HG02884 (cell line): ENCODE results near the gene KLHL14.

Experiments
- ATAC-seq: cut with Tn5 transposase; IDR thresholded peaks from one replicate; pipeline ENCODE4 v1.9.1; 2021; ENCODE audit warnings: mild to moderate bottlenecking, moderate library complexity; ENCODE audit not compliant: unreplicated experiment

Gene KLHL14

GRCh38 chr18:32770666-32771168 lies 2.1 kb downstream of the KLHL14 start:
- no peak for ATAC-seq

- no peak for ATAC-seq
Measured at GRCh38 chr18:32770054-32770665, 2.7 kb downstream of the KLHL14 start.

- ATAC-seq: no peak
Measured at GRCh38 chr18:32769586-32770053, 3.2 kb downstream of the KLHL14 start.

GRCh38 chr18:32769071-32769585 lies 3.7 kb downstream of the KLHL14 start:
- no peak for ATAC-seq

- ATAC-seq: no peak
Measured at GRCh38 chr18:32767400-32767799, 5.4 kb downstream of the KLHL14 start.

GRCh38 chr18:32764611-32765244 lies 8.1 kb downstream of the KLHL14 start:
- ATAC-seq: no peak

- no peak for ATAC-seq
Measured at GRCh38 chr18:32763293-32763692, 9.5 kb downstream of the KLHL14 start.

- no peak for ATAC-seq
Measured at GRCh38 chr18:32761231-32761630, 11.6 kb downstream of the KLHL14 start.

GRCh38 chr18:32760391-32760790 lies 12.4 kb downstream of the KLHL14 start:
- ATAC-seq: peak; percentile 92

- no peak for ATAC-seq
Measured at GRCh38 chr18:32759611-32760167, 13.1 kb downstream of the KLHL14 start.

- ATAC-seq: no peak
Measured at GRCh38 chr18:32754508-32755263, 18.1 kb downstream of the KLHL14 start.

GRCh38 chr18:32753656-32754260 lies 19.1 kb downstream of the KLHL14 start:
- ATAC-seq: no peak

GRCh38 chr18:32750328-32750727 lies 22.5 kb downstream of the KLHL14 start:
- no peak for ATAC-seq

GRCh38 chr18:32749809-32750208 lies 23.0 kb downstream of the KLHL14 start:
- ATAC-seq: no peak

GRCh38 chr18:32742579-32742978 lies 30.2 kb downstream of the KLHL14 start:
- ATAC-seq: no peak

- no peak for ATAC-seq
Measured at GRCh38 chr18:32735781-32736180, 37.0 kb downstream of the KLHL14 start.

GRCh38 chr18:32734442-32734841 lies 38.4 kb downstream of the KLHL14 start:
- no peak for ATAC-seq

- no peak for ATAC-seq
Measured at GRCh38 chr18:32732165-32732564, 40.7 kb downstream of the KLHL14 start.

GRCh38 chr18:32730620-32731091 lies 42.2 kb downstream of the KLHL14 start:
- ATAC-seq: peak; percentile 97

- peak; percentile 5 for ATAC-seq
Measured at GRCh38 chr18:32730068-32730467, 42.8 kb downstream of the KLHL14 start.
